ENCODE data around the gene MRPL36.

MRPL36 gene

DNA sequence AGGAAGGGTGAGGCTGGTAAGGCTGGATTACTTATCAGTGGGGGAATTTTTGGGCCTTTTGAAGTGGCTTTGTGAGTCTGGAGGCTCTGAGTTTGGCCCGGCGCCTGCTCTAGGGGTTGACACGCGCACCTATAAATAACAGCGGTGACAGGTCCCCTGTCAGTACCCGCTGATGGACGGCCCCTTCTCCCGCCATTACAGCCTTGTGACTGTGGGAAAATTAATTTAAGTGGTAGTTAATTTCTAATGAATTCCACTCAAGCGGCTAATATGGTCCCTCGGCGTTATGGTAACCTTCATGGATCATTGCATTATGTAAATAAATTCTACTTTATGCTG is 16.5 kb downstream of the MRPL36 start:
- Histone ChIP-seq H3K4me3 (ENCODE audit: low read length) (no peak overlapping the region), H3K4me1 (ENCODE audit: low read length) (no peaks in the 10 kb centered on the region), H3K9ac (ENCODE audit: low read length) (no peak overlapping the region), H3K9me2 (replicated peaks; ENCODE audit: insufficient read depth, low read length) (no peaks in the 10 kb centered on the region), H3K36me3 (replicated peaks; ENCODE audit: insufficient read depth, low read length) (no peaks in the 10 kb centered on the region), H2AFZ (ENCODE audit: low read length) (no peak overlapping the region), H3K27me3 (replicated peaks; ENCODE audit: insufficient read depth, low read length) (no peaks in the 10 kb centered on the region), H3F3A (ENCODE audit: insufficient read depth, low read length) (no peaks in the 10 kb centered on the region), H4K20me1 (ENCODE audit: insufficient read depth, low read length) (no peaks in the 10 kb centered on the region), H3K27ac (ENCODE audit: low read length) (no peak overlapping the region), H3K79me2 (ENCODE audit: low read length) (no peaks in the 10 kb centered on the region), H3K9me3 (replicated peaks; ENCODE audit: insufficient read depth, low read length) (no peaks in the 10 kb centered on the region), H3K4me2 (ENCODE audit: low read depth, low read length) (no peak overlapping the region)
- TF ChIP-seq EZH2phosphoT487 (IDR thresholded peaks at IDR 0.05; ENCODE audit: low read length) (no peak), CTCF (IDR thresholded peaks at IDR 0.05; ENCODE audit: low read length) (no peak), EZH2 (optimal IDR thresholded peaks at IDR 0.05; ENCODE audit: low read depth, low read length) (no peak)
- DNase-seq = no peak

GRCh38 chr5:1782385-1783215 is 17.0 kb downstream of the MRPL36 start:
- H3K4me3 ChIP-seq (ENCODE audit: low read length) = no peak overlapping the region
- H3K27ac ChIP-seq (ENCODE audit: low read length) = no peak overlapping the region
- TF ChIP-seq CTCF (IDR thresholded peaks at IDR 0.05; ENCODE audit: low read length) = no peak
- no peak for TF ChIP-seq EZH2phosphoT487 (IDR thresholded peaks at IDR 0.05; ENCODE audit: low read length)
- TF ChIP-seq EZH2 (optimal IDR thresholded peaks at IDR 0.05; ENCODE audit: low read depth, low read length) = no peak
- no peak for DNase-seq
- no peak overlapping the region for H3K9ac ChIP-seq (ENCODE audit: low read length)
- no peaks in the 10 kb centered on the region for H4K20me1 ChIP-seq (ENCODE audit: insufficient read depth, low read length)
- no peak overlapping the region for H2AFZ ChIP-seq (ENCODE audit: low read length)
- no peaks in the 10 kb centered on the region for H3K9me3 ChIP-seq (replicated peaks; ENCODE audit: insufficient read depth, low read length)
- H3K79me2 ChIP-seq (ENCODE audit: low read length) = no peaks in the 10 kb centered on the region
- no peaks in the 10 kb centered on the region for H3K9me2 ChIP-seq (replicated peaks; ENCODE audit: insufficient read depth, low read length)
- H3F3A ChIP-seq (ENCODE audit: insufficient read depth, low read length) = no peaks in the 10 kb centered on the region
- H3K4me2 ChIP-seq (ENCODE audit: low read depth, low read length) = no peak overlapping the region
- H3K4me1 ChIP-seq (ENCODE audit: low read length) = no peaks in the 10 kb centered on the region
- H3K27me3 ChIP-seq (replicated peaks; ENCODE audit: insufficient read depth, low read length) = no peaks in the 10 kb centered on the region
- no peaks in the 10 kb centered on the region for H3K36me3 ChIP-seq (replicated peaks; ENCODE audit: insufficient read depth, low read length)

DNA sequence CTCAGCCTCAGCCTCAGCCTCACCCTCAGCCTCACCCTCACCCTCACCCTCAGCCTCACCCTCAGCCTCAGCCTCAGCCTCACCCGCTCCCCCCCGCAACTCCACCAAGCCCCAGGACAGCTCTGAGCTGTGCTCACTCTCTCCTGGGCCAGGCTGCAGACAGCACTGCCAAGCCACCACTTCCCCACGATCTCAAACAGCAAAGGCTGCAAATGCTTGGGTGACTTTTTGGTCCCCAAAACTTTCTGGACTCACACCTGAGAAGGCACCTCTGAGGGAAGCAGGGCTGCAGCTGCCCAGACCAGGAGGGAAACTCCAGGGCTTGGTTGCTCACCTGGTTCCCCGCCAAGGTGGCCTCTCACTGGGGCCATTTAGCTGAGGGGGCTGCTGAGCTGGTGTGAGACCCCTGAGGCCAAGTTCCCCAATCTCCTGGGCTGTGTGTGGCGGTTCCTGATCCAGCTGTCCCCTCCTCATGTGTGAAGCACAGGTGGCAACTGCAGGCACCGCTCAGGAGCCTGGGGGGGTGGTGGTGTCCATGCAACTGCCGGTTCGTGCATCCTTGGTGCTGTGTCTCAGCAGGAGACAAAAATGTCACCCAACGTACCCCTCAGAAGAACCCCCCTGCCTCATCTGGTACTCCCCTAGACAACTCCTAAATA is 17.8 kb downstream of the MRPL36 start:
- no peak for TF ChIP-seq CTCF (IDR thresholded peaks at IDR 0.05; ENCODE audit: low read length)
- TF ChIP-seq EZH2phosphoT487 (IDR thresholded peaks at IDR 0.05; ENCODE audit: low read length) = no peak
- no peak for TF ChIP-seq EZH2 (optimal IDR thresholded peaks at IDR 0.05; ENCODE audit: low read depth, low read length)
- H2AFZ ChIP-seq (ENCODE audit: low read length) = no peak overlapping the region
- no peaks in the 10 kb centered on the region for H3K36me3 ChIP-seq (replicated peaks; ENCODE audit: insufficient read depth, low read length)
- H3K9me2 ChIP-seq (replicated peaks; ENCODE audit: insufficient read depth, low read length) = no peaks in the 10 kb centered on the region
- DNase-seq = no peak
- no peaks in the 10 kb centered on the region for H3K79me2 ChIP-seq (ENCODE audit: low read length)
- H3K4me1 ChIP-seq (ENCODE audit: low read length) = no peaks in the 10 kb centered on the region
- no peaks in the 10 kb centered on the region for H3K9me3 ChIP-seq (replicated peaks; ENCODE audit: insufficient read depth, low read length)
- H3K4me2 ChIP-seq (ENCODE audit: low read depth, low read length) = no peak overlapping the region
- no peaks in the 10 kb centered on the region for H4K20me1 ChIP-seq (ENCODE audit: insufficient read depth, low read length)
- no peak overlapping the region for H3K4me3 ChIP-seq (ENCODE audit: low read length)
- no peaks in the 10 kb centered on the region for H3K27me3 ChIP-seq (replicated peaks; ENCODE audit: insufficient read depth, low read length)
- H3K9ac ChIP-seq (ENCODE audit: low read length) = no peak overlapping the region
- H3K27ac ChIP-seq (ENCODE audit: low read length) = no peak overlapping the region
- no peaks in the 10 kb centered on the region for H3F3A ChIP-seq (ENCODE audit: insufficient read depth, low read length)
